ENCODE results near the gene MACROD2. TPM values are rescaled to one million over a fixed set of nuclear protein-coding genes. Genes with fewer than 3 reads are reported as not detected.
"Not testable (repeated sequence)": the region's sequence is repeated elsewhere in the genome, so short reads cannot be mapped to it uniquely, and the experiment has no call there.

The MACROD2 gene
- total and polyA plus RNA-seq, 11 donors, result 0.54 to 5.4 (median 2.4) TPM

- Histone ChIP-seq H3K4me1 (no peaks in the 10 kb centered on the region), H3K4me3 (no peak overlapping the region), H3K27ac (no peak overlapping the region), H3K9me3 (no peaks in the 10 kb centered on the region), H3K27me3 (no peaks in the 10 kb centered on the region), H3K36me3 (no peaks in the 10 kb centered on the region)
- intact Hi-C loops (cut with DNase I), result no loop called here
- WGBS, 4 donors, result 42 to 66% (median 51%) methylated on average over 6 of the region's 6 CpGs
- no peak for ATAC-seq
- no peak for DNase-seq
- TF ChIP-seq, protein P1, sequence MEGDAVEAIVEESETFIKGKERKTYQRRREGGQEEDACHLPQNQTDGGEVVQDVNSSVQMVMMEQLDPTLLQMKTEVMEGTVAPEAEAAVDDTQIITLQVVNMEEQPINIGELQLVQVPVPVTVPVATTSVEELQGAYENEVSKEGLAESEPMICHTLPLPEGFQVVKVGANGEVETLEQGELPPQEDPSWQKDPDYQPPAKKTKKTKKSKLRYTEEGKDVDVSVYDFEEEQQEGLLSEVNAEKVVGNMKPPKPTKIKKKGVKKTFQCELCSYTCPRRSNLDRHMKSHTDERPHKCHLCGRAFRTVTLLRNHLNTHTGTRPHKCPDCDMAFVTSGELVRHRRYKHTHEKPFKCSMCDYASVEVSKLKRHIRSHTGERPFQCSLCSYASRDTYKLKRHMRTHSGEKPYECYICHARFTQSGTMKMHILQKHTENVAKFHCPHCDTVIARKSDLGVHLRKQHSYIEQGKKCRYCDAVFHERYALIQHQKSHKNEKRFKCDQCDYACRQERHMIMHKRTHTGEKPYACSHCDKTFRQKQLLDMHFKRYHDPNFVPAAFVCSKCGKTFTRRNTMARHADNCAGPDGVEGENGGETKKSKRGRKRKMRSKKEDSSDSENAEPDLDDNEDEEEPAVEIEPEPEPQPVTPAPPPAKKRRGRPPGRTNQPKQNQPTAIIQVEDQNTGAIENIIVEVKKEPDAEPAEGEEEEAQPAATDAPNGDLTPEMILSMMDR (IDR thresholded peaks at IDR 0.05), result no peak
- no peak for TF ChIP-seq POLR2A (IDR thresholded peaks at IDR 0.05)
Observed at GRCh38 chr20:15012566-15012965, 1017.2 kb downstream of the MACROD2 start.

DNA sequence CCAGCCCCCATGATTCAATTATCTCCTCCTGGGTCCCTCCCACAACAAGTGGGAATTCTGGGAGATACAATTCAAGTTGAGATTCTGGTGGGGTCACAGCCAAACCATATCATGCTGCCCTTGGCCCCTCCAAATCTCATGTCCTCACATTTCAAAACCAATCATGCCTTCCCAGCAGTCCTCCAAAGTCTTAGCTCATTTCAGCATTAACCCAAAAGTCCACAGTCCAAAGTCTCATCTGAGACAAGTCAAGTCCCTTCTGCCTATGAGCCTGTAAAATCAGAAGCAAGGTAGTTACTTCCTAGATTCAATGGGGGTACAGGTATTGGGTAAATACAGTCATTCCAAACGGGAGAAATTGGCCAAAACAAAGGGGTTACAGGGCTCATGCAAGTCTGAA is 1021.6 kb downstream of the MACROD2 start:
- ATAC-seq; intact Hi-C loops (cut with DNase I); H3K36me3 ChIP-seq; H3K4me3 ChIP-seq; DNase-seq; H3K9me3 ChIP-seq; H3K27ac ChIP-seq; H3K27me3 ChIP-seq; H3K4me1 ChIP-seq: not testable (repeated sequence)
- WGBS, 4 donors, result 70 to 89% (median 75%) methylated on average over 1 of the region's 1 CpG

- ATAC-seq, result no peak
- intact Hi-C loops (cut with DNase I), result no loop called here
- Histone ChIP-seq H3K36me3 (no peaks in the 10 kb centered on the region), H3K27me3 (no peaks in the 10 kb centered on the region), H3K4me3 (no peak overlapping the region), H3K27ac (no peak overlapping the region), H3K4me1 (no peaks in the 10 kb centered on the region), H3K9me3 (no peaks in the 10 kb centered on the region)
- no peak for DNase-seq
- TF ChIP-seq, protein P1 (IDR thresholded peaks at IDR 0.05), result no peak
- TF ChIP-seq POLR2A (IDR thresholded peaks at IDR 0.05), result no peak
- 91 to 92% (median 92%) methylated on average over 11 of the region's 11 CpGs for WGBS, 4 donors
Observed at GRCh38 chr20:15018966-15019365, 1023.6 kb downstream of the MACROD2 start.

DNA sequence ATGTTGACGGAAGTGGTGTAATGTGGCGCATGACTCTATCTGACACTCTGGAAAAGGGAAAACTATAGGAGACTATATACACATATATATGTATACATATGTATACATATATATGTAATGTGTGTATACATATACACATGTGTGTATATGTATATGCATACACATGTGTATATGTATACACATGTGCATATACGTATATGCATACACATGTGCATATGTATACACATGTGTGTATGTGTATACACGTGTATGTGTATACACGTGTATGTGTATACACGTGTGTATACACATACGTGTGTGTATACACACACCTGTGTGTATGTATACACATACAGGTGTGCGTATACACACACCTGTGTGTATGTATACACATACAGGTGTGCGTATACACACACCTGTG is 1025.5 kb downstream of the MACROD2 start:
- no peaks in the 10 kb centered on the region for H3K27me3 ChIP-seq
- intact Hi-C loops (cut with DNase I), result loop anchor here in 1 of 10 donors (10.0 kb wide), 1 partner anchor 54 kb away; no protein-coding TSS in a partner anchor
- no peak for DNase-seq
- H3K9me3 ChIP-seq, result no peaks in the 10 kb centered on the region
- no peak overlapping the region for H3K4me3 ChIP-seq
- no peaks in the 10 kb centered on the region for H3K36me3 ChIP-seq
- no peak for ATAC-seq
- no peak for TF ChIP-seq POLR2A (IDR thresholded peaks at IDR 0.05)
- TF ChIP-seq, protein P1 (IDR thresholded peaks at IDR 0.05), result no peak
- 90 to 94% (median 92%) methylated on average over 9 of the region's 9 CpGs for WGBS, 4 donors
- H3K27ac ChIP-seq, result no peak overlapping the region
- no peaks in the 10 kb centered on the region for H3K4me1 ChIP-seq

DNA sequence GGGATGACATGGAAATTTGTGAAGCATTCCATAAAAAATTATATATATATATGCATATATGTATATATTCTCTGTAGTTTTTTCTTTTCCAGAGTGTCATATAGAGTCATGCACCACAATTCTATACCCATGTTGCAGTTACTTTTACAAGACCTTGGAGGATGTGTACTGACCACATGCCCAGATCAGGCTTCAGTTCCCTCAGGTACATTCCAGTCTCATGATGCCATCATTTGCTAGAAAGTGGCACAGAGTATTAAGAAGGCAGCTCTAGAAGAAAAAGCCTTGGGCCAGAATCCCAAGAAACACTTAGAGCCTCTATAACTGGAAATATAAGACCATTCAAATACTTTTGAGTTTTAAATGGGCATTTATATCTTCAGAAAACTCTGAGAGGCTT is 1027.6 kb downstream of the MACROD2 start:
- ATAC-seq, result no peak

More for the DNA sequence above, 1027.6 kb downstream of the MACROD2 start:
- intact Hi-C loops (cut with DNase I), result loop anchor here in 1 of 10 donors (10.0 kb wide), 1 partner anchor 52 kb away; no protein-coding TSS in a partner anchor
- Histone ChIP-seq H3K4me1 (no peaks in the 10 kb centered on the region), H3K36me3 (no peaks in the 10 kb centered on the region), H3K9me3 (no peaks in the 10 kb centered on the region), H3K27me3 (no peaks in the 10 kb centered on the region), H3K4me3 (no peak overlapping the region), H3K27ac (no peak overlapping the region)
- TF ChIP-seq POLR2A (IDR thresholded peaks at IDR 0.05), result no peak
- TF ChIP-seq, protein P1 (IDR thresholded peaks at IDR 0.05), result no peak
- no peak for DNase-seq
